NCI-H1092 (cell line): ENCODE results near the gene MALAT1.
A peak's percentile ranks its signal among the peaks of the same experiment; 100 is the strongest.

Source experiments
- DNase-seq: peaks from one replicate; lab custom pipeline; 2025; lab: John Stamatoyannopoulos, UW

MALAT1 gene

DNA sequence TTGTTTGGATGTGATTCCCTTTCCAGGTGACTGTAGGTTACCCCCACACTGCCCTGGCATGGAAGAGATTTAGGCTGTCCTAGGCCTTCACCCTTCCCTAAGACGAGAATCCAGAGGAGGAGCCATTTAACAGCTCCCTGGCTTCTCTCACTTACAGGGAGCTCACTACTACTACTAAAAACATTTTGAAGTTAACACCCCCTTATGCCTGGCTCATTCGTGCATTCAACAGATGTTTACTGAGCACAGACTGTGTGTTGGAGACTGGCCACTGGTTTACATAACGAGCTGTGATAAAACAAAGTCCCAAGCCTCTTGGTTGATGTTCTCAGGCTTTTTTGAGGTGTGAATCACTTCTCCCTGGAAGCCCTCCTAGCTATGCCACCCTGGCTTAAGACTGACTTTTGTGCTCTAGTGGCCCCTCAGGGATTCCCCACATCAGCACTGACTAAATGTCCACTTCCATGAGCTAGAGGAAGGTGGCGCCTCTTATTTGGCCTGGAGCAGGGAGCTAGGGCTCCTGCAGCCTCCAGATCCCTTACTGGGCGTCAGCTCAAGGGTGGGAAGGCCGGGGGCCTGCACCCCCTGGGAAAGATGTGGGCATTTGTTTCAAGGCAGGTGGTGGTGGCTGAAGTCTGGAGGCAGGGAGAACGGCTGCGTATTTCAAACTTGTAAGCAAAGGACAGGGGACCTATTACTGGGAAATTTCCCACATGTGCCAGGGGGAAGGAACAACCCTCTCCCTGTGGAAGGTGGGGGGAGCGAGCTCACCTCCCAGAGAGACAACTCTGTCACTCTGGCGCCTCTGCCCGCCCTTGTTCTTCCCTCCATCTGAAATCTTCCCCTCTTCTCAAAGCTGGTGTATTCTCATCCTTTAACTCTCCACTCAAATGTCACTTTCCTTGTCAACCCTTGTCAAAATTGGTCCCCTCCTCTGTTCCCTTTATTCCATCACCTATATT, 19.4 kb upstream of the MALAT1 start:
- peak; percentile 69 for DNase-seq

DNA sequence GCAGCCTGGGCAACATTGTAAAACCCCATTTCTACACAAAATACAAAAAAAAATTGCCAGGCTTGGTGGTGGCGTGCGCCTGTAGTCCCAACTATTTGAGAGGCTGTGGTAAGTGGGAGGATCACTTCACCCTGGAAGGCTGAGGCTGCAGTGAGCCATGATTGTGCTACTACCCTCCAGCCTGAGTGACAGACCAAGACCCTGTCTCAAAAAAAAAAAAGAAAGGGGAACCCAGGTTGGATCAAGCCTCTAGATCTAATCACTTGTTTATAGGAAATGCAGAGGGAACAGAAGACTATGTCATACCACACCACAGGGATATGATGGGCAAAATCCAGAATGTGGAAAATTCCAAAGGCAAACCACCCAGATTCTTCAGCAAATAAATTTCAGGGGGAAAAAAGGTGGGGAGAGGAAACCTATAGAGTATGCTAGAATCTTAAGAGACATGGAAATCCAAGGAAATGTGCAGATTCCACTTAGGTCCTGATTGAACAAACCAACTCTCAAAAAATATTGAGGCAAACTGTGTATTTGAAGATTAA, 16.5 kb upstream of the MALAT1 start:
- DNase-seq, result no peak

DNA sequence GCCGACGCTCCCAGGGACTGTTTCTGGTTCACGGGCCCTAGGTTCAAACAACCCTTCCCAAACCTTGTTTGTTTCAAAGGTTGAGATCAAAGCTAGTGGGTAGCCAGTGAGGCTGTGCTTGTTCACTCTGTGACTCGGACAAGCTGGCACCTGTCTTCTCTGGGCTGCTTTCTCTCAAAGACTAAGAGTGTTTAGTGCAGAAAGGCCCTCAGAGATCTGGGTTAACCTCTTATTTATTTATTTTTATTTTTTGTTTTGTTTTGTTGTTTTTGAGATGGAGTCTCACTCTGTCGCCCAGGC, 13.0 kb upstream of the MALAT1 start:
- DNase-seq, result no peak

DNA sequence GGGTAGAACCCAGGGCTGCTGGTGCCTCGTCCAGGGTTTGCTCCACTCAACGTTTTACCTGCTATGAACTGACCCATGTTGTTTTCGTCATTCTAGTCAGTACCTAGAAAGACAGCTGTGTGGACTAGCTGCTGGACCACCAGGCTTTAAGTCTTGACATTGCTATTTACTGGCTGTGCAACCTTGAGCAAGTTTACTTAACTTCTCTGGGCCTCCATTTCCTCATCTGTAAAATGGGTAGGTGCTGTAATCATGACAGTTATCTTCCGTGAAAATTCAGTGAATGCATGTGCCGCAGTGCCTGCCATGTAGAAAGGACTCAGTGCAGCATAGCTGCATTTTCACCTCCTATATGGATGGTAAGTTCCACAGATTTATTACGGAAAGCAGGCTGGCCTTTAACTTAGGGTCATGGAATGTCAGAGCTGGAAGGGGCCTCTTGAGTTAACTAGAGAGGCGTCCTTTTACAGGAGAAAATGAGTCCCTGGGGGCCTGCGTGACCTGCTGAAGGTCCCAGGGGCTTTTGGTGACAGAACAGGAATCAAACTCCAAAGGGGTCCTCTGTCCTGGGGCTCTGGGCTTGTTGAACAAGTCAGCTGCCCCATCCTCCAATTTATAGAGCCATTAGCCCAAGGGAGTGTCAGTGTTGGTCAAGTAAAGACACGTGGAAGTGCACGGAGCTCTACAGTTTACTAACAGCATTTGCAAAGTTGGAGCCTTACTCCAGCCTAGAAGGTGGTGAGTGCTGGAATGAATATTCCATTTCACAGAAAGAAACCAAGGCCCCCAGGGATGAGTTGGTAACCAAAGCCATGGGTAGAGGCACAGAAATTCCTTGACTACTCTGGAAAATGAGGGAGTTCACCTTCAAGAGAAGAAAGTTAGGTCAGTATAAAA, 12.0 kb upstream of the MALAT1 start:
- no peak for DNase-seq

DNA sequence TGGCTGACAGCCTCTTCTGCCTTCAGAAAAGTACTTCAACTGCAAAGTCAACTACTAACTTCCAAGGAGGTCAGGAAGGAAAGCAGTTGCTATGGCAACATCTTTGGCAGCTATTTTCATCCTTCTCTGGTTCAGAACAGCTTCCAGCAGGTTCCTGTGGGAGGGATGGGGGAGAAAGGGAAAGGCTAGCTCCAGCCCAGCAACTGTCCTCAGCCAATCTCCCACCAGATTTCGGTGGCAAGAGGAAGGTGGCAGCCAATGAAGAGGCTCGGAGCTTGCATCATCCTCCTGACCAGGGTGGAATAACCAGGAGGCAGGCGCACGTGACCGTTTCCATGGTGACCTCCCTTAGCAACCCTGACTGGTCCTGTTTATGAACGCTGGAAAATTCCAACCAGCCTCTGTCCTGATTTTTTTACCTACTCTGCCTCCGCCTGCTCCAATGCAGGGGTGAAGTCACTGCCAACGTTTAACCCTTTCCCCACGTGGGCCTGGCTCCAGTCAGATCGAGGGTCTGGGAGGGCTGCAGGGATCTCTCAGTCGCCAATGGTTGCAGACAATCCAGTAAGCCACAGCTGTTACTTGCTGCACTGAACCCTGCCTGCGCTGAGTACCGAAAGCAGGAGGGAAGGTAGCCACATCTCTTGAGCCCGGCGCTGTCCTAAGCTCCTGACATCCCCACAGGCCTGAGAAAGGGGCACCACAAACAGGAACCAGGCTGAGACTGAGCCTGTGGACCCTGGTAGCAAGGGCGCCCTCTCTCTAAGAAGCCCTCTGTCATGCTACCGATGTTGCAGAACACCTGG, 11.2 kb upstream of the MALAT1 start:
- peak; percentile 100 for DNase-seq

DNA sequence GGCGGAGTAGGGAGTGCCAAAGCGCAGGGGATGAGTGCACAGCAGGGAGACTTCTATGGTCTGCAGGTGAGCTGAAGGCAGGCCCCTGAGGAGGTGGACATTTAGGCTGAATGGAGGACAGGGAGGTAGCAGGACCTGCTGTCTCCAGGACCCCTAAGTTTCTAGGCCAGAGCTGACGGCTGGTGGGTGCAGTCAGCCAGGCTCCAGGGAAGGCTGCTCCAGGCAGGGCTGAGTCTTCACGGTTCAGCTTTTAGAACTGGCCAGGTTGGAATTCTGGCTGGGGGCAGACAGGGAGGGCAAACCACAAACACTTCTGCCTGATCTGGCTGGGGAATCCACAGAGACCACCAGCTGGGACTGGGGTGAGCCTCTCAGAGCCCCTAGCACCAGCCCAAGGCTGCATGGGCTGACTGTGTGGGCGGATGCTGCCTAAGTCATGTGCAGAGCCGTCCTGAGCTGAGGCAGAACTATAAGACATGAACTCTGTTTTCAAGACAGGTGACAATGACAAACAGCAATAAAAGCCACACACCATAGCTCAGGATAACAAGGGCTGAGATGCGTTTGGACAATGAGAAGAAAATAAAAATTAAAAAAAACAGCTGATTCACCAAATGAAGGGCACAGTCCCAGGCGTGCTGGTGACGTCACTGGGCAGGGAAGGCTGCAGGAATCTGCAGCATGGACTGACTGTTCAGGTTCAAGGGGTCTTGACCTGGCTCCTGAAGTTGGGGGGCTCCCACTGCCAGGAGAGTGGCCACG, 10.4 kb upstream of the MALAT1 start:
- DNase-seq, result no peak

DNA sequence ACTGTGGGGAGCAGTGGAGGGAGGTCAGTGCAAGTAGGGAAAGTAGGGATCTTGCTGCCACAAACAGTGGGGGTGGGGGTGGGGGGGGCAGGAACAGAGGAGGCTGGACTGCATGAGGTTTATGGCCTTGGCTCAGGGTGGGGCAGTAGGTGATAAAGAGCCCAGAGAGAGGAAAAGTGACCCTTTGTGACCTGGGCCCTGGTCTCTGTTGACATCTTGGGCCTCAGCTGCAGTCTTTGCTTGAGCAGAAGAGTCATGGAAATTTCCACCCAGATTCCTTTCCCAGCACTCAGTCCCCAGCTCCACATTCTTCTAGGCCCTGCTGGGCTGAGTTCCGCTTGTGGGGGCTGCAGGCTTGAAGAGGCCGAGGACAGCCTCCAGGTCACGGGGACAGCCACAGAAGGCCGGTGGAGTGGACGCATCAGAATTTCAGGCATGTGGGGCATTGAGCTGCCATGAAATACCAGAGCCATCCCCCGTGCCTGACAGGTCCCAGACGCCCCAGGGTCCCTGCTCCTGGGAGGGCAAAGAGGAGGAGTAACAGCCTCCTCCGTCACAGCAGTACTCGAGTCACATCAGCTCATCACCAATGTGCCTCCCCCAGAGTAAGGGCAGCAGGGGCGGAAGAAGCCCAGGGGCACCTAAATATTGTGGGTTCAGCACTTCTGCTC, 9.7 kb upstream of the MALAT1 start:
- DNase-seq, result no peak

DNA sequence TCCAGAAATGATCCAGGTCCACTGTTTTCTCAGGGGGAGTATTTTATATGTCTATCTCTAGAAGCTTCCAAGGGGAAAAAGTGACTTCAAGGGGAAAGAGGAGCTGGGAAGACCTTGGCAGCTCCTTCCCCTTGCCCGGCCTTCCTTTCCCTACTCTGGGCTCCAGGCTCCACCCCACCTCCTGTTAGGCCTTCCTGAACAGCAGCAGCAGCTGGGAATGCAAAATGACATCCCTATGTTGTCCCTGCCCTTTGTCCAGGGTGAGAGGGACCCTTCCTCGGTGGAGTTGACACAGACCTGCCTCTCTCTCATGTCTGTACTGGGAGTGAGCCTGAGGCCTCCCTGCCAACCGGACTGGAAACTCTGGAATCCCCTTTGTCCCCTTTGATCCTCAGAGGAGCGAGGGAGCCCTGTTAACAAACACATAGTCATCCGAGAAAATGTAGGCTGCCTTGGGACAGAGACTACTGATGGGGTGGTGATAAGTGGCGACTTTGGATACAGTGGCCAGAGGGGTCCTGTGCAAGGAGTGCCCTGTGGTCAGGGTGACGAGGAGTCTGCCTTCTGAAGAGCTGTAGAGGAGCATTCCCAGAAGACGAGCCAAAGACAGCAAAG, 9.0 kb upstream of the MALAT1 start:
- DNase-seq, result no peak

DNA sequence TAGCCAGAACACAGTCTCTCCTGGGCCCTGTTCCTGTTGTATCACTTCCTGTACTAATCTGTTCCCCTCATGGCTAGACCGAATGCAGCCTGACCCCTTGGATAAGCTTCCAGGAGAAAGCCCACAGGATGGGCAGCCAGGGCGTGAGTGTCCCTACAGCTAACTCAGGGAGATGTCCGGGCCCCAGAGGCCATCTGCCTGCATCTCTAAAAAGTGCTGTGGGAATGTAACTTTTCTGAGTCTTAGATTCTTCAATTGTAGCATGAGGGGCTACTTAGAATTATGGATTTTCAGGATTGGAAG, 7.7 kb upstream of the MALAT1 start:
- DNase-seq, result no peak

DNA sequence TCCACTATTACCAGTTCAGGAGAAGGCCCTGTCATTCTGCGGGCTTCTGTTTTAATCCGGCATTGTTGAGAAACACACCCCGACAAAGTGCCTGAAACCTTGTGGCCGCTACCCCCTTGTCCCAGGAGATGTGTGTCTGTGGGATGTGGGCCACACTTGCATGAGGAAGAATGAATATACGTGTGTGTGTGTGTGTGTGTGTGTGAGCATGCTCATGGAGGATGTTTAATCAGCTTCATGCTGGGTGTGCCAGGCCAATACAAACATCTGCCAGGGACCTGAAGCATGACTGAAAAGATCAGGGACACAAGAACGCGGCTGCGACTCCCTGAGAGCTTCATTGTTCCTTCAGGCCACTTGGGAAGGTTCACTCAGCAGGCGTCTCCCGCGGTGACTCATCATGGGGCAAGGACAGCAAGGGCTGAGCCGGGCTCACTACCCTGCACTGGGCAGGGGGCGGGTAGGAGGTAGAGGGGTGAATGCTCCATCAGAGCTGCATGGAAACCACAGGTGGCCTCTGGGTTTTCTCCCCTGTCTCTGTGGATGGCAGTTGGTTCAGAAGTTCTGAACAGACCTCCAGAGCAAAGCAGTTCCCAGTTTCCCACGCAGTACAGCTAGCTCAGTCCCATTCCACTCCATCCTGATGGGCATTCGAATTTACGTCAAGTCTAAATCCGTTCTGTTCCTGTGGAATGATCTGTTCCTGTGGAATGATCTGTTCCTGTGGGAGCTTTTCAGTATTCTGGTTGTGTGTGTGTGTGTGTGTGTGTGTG, 7.0 kb upstream of the MALAT1 start:
- DNase-seq, result peak; percentile 91

DNA sequence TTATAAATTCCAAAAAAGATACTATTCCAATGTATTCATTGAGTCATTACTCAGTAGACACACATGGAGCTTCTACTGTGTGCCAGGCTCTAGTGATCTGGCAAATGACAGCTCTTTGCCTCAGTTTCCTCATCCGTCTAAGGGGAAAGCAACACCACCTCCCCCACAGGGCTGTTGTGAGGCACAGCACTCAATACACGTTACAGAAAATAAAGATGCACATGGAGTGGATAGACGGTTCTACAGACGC, 6.5 kb upstream of the MALAT1 start:
- no peak for DNase-seq

DNA sequence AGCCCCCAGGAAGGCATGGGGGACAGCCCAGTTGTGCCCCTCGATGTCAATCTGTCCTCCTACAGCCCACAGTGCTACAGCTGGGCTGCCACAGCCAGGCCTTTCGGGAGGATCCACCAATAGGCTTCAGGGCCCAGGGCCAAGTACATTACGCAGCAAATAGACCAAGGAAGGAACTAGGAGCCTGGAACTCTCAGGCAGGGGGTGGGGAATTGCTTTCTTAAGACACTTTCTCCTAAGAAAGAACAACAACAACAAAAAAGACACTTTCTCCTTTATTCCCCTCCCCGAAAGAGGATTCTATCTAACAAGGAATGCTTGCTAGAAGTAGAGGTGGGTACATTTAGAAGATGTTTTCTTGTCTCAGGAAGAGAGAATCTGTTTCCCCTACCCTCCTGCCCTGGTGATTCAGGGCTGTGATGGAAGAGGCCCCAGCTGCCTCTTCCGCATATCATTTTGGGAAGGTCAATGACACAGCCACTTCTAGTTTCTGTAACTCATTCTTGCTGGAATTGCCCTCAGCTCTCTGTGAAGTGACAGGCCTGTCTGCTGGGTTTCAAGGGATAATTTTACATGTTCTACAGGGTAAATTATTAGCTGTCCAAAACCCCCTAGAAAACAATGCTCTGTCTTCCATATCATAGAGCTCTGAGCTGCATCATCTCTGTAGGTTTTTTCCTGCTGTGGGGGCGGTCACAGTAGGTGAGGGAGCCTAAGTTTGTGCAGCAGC, 6.0 kb upstream of the MALAT1 start:
- DNase-seq, result no peak

DNA sequence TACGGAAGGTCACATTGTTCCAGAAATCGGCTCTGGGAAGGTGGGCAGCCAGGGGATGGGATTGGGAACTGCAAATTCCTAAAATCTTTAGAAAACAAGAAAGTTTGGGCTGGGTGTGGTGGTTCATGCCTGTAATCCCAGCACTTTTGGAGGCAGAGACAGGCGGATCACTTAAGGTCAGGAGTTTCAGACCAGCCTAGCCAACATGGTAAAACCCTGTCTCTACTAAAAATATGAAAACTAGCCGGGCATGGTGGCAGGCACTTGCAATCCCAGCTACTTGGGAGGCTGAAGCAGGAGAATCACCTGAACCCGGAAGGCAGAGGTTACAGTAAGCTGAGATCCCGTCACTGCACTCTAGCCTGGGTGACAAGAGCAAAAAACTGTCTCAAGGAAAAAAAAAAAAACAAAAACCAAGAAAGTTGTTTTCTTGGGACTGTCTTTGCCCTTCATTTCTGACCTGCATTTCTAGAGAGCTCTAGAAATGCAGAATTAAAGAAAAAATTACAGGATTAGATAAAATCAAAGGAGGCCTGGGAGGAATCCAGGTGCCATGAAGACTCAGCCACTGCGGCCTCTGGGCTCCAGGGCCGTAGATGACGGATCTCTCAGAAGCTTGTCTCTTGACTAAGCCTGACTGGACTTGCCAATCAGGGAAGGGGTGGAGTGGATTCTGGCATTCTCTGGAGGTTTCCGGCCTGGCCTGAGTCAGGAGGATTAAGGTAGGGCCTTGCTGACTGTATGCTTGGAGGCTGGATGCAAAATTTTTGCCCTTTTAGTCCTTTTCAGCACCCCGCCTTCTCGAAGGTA, 5.3 kb upstream of the MALAT1 start:
- DNase-seq, result no peak

DNA sequence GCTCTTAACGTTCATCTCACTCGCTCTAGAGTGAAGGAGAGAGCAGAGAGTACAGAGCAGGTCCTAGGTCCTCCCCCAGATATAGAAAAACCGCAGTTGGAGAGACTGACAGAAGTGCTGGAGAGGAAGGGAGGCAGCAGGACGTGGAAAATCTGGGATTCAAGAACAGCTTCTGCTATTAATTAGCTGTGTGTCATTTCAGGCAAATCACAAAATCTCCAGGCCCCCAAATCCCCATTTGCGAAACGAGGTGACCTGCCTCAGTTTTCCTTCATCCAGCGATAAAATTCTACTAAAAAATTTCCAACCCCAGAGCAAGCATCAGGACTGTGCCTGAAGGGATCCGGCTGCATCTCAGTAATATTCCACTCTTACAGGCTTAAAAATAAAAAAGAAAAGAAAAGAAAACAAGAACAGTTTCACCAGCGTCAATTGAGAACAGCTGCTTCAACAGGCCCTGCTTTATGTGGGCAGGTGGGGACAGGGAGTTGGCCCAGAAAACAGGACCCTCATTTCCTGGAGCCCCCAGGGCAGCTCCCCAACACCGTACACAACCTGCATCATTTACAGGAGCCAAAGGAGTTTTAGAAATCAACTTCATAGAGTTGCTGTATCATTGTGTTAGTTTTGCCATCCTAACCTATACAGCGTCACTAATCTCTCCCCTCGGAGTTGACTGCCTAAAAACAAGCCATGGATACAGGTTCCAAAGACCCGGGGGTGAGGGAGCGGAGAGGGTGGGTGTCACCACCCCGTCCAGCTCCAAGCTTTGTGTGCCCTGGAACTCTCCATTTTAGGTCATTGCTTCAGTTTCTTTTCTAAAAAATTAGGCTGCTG, 2.3 kb upstream of the MALAT1 start:
- DNase-seq, result peak; percentile 64

DNA sequence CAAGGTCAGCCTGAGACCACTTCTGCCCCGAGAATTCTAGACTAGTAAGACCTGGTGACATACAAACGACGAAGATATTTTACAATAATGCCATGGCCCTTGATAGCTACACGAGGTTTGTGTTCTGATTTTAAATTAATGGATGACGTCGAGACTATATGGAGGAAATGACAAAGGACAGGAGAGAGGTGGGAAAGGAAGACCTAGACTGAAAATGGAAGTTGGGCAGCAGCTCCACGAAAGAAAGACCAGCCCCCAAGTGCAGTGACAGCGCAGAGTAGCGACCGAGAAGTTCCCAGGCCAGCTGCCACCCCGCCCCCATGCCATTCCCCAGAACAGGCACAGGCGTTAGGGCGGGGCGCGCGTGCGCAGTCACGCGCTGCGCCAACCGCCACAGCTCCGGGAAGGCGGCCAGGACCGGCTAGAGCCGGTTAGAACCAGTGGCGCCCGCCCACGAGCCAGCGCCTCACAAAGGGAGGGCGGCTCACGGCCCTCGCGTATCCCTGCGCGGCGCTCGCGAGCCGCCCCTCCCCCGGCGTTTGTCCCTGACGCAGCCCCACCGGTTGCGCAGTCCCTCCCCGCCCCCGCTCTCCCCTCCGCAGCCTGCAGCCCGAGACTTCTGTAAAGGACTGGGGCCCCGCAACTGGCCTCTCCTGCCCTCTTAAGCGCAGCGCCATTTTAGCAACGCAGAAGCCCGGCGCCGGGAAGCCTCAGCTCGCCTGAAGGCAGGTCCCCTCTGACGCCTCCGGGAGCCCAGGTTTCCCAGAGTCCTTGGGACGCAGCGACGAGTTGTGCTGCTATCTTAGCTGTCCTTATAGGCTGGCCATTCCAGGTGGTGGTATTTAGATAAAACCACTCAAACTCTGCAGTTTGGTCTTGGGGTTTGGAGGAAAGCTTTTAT, 1.5 kb upstream of the MALAT1 start:
- DNase-seq, result peak; percentile 98

DNA sequence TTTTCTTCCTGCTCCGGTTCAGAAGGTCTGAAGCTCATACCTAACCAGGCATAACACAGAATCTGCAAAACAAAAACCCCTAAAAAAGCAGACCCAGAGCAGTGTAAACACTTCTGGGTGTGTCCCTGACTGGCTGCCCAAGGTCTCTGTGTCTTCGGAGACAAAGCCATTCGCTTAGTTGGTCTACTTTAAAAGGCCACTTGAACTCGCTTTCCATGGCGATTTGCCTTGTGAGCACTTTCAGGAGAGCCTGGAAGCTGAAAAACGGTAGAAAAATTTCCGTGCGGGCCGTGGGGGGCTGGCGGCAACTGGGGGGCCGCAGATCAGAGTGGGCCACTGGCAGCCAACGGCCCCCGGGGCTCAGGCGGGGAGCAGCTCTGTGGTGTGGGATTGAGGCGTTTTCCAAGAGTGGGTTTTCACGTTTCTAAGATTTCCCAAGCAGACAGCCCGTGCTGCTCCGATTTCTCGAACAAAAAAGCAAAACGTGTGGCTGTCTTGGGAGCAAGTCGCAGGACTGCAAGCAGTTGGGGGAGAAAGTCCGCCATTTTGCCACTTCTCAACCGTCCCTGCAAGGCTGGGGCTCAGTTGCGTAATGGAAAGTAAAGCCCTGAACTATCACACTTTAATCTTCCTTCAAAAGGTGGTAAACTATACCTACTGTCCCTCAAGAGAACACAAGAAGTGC, 661 bp upstream of the MALAT1 start:
- peak; percentile 73 for DNase-seq
